Suppressor macrophage treated with lipopolysaccharide for 4 hours (primary cell): ENCODE results near the gene RBBP4.

Experiments
- DNase-seq: peaks from one replicate; pipeline ENCODE4 v3.0.0-alpha.2; 2020

Gene RBBP4

GRCh38 chr1:32727876-32728275 lies 76.9 kb downstream of the RBBP4 start:
- no peak for DNase-seq

- no peak for DNase-seq
Measured at GRCh38 chr1:32728413-32729077, 77.5 kb downstream of the RBBP4 start.

DNA sequence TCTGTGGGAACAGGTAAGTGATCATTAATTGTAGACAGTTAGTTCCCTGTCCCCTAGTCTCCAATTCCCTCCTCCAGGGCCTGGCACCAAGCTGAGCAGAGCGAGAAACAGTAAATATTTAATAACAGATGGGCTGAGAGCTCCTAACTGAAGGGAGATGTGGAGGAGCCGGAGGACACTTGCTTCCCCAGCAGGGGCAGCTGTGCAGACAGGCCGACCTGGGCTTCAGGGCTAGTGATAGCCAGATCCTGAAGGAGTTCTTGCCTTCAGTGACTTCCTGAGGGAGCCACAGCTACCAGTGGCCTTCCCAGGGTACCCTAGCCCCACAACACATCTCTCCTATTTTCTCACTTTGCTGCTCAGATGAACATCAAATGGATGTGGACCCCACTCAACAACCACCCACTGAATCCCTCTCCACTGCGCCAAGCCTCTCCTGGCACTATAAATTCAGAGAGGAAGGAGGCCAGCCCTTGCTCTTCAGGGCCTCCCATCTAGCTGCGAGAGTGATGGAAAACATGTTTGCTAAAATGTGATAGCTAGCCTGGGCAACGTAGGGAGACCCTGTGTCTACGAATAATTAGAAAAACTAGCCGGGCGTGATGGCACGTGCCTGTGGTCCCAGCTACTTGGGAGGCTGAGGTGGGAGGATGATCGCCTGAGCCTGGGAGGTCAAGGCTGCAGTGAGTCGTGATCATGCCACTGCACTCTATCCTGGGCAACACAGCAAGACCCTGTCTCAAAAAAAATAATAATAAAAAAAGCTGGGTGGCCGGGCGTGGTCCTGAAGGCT lies 78.4 kb downstream of the RBBP4 start:
- no peak for DNase-seq

DNA sequence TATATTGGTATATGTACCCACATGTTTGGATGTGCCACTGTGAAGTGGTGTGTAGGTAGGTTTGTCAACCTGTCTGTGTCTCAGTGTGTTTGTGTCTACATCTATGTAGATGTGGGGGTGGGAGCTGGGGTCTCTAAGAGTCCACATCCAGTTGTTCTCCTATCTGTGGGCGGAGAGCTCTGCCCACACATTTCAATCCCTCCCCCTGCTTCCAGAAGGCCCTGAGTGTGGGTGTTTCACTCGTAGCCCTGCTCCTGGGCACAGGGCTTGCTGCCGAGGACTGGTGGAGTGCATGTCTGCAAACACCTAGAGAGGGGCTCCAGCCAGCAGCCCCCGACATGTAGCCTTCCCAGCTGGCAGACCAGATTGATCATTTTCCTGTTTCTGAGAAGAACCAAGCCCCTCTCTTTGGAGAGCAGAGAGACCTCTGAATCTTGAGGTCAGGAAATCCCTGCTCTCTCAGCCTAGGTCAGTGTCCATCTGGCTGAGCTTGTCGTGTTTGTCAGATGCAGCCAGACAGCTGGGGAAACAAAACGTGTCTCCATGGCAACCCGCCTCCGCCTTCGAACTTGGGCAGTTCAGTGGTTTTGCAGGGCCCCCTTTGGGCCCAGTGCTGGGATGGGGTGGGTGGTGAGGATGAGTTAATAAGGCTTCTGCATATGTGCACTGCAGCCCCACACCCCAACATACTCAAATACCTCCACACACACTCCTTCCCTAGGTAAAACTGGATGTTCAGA lies 82.7 kb downstream of the RBBP4 start:
- DNase-seq: no peak
